Measurements from ENCODE around the gene FAM124A. TPM values are rescaled to one million over a fixed set of nuclear protein-coding genes. Genes with fewer than 3 reads are reported as not detected.

Gene FAM124A
- total RNA-seq, 2 donors from 2014 or later, result 5.5 to 11.2 TPM

- DNase-seq (ENCODE audit: low spot score), result no peak
- WGBS, result 24% methylated on average over 30 of the region's 34 CpGs
- TF ChIP-seq POLR2AphosphoS5 (IDR thresholded peaks at IDR 0.05) (no peak), CTCF (IDR thresholded peaks at IDR 0.05) (no peak), POLR2A (IDR thresholded peaks at IDR 0.05) (no peak)
These were observed 725 bp downstream of the FAM124A start for GRCh38 chr13:51222686-51223559.

GRCh38 chr13:51223560-51224270, 1.5 kb downstream of the FAM124A start:
- H3K4me3 ChIP-seq, result peak overlapping the region in 1 of 2 donors; percentile 87
- intact Hi-C loops (cut with DNase I), result loop anchor here (5.0 kb wide), 1 partner anchor 76 kb away; no protein-coding TSS in a partner anchor

More at GRCh38 chr13:51222686-51223559, 725 bp downstream of the FAM124A start:
- Histone ChIP-seq H3K9me3 (no peaks in the 10 kb centered on the region), H3K4me1 (replicated peaks) (peaks cover 6% of the 10 kb centered on the region), H3K4me3 (peak overlapping the region; percentile 81 to 87), H3K36me3 (no peaks in the 10 kb centered on the region), H3K27me3 (replicated peaks; ENCODE audit: insufficient read depth) (no peaks in the 10 kb centered on the region), H3K27ac (peak overlapping the region; percentile 50 to 73)
- intact Hi-C loops (cut with DNase I), result loop anchor here (5.0 kb wide), 1 partner anchor 76 kb away; no protein-coding TSS in a partner anchor

GRCh38 chr13:51225029-51225428, 2.8 kb downstream of the FAM124A start:
- Histone ChIP-seq H3K27ac (no peak overlapping the region), H3K4me3 (no peak overlapping the region), H3K27me3 (replicated peaks; ENCODE audit: insufficient read depth) (no peaks in the 10 kb centered on the region), H3K9me3 (no peaks in the 10 kb centered on the region), H3K36me3 (no peaks in the 10 kb centered on the region), H3K4me1 (replicated peaks) (peaks cover 6% of the 10 kb centered on the region)
- TF ChIP-seq CTCF (IDR thresholded peaks at IDR 0.05) (no peak), POLR2A (IDR thresholded peaks at IDR 0.05) (no peak), POLR2AphosphoS5 (IDR thresholded peaks at IDR 0.05) (no peak)
- no peak for DNase-seq (ENCODE audit: low spot score)
- intact Hi-C loops (cut with DNase I), result no loop called here

More at GRCh38 chr13:51223560-51224270, 1.5 kb downstream of the FAM124A start:
- Histone ChIP-seq H3K27ac (no peak overlapping the region), H3K9me3 (no peaks in the 10 kb centered on the region), H3K27me3 (replicated peaks; ENCODE audit: insufficient read depth) (no peaks in the 10 kb centered on the region), H3K36me3 (no peaks in the 10 kb centered on the region), H3K4me1 (replicated peaks) (peaks cover 6% of the 10 kb centered on the region)
- TF ChIP-seq POLR2A (IDR thresholded peaks at IDR 0.05) (no peak), CTCF (IDR thresholded peaks at IDR 0.05) (no peak), POLR2AphosphoS5 (IDR thresholded peaks at IDR 0.05) (no peak)
- 86% methylated on average over 13 of the region's 13 CpGs for WGBS
- no peak for DNase-seq (ENCODE audit: low spot score)

- no peak overlapping the region for H3K4me3 ChIP-seq
- H3K36me3 ChIP-seq, result no peaks in the 10 kb centered on the region
- H3K27ac ChIP-seq, result peak overlapping the region; percentile 47 to 59
- TF ChIP-seq CTCF (IDR thresholded peaks at IDR 0.05) (no peak), POLR2A (IDR thresholded peaks at IDR 0.05) (no peak), POLR2AphosphoS5 (IDR thresholded peaks at IDR 0.05) (peak; percentile 84)
- H3K4me1 ChIP-seq (replicated peaks), result peaks cover 6% of the 10 kb centered on the region
- intact Hi-C loops (cut with DNase I), result no loop called here
- 24% methylated on average over 1 of the region's 1 CpG for whole genome bisulfite sequencing
- DNase-seq (ENCODE audit: low spot score), result peak; percentile 49
- no peaks in the 10 kb centered on the region for H3K9me3 ChIP-seq
- no peaks in the 10 kb centered on the region for H3K27me3 ChIP-seq (replicated peaks; ENCODE audit: insufficient read depth)
These were observed 5.2 kb downstream of the FAM124A start for GRCh38 chr13:51227404-51227803.
